OCI-LY1 (cell line): ENCODE data around the gene DIP2A.

Experiments
- CTCF ChIP-seq: fragments of 200-600 bp; sonication (generic), shearing (Covaris generic); IDR thresholded peaks from 2 replicates; pipeline ENCODE4 v1.5.1; 2017; ENCODE audit warnings: mild to moderate bottlenecking, antibody characterized with exemption, low read length, moderate library complexity, mixed read lengths
- EZH2 ChIP-seq: fragments of 200-600 bp; sonication (generic), shearing (Covaris generic); IDR thresholded peaks from 2 replicates; pipeline ENCODE4 v1.8.0; 2017; ENCODE audit warnings: borderline replicate concordance, mixed run types, mild to moderate bottlenecking, antibody characterized with exemption, low read length, moderate library complexity, mixed read lengths

- no peak for TF ChIP-seq CTCF
- TF ChIP-seq EZH2 = no peak
Observed at GRCh38 chr21:46557469-46557868, 98.8 kb downstream of the DIP2A start.
